Progenitor cell of endocrine pancreas (in vitro differentiated cells): ENCODE measurements around the gene OBSL1. TPM values are rescaled to one million over a fixed set of nuclear protein-coding genes. Genes with fewer than 3 reads are reported as not detected.

Source experiments
- DNase-seq: peaks from one replicate; pipeline ENCODE4 v3.0.0; 2021; ENCODE audit warnings: low spot score; ENCODE audit not compliant: unreplicated experiment
- H3K27ac Mint-ChIP-seq: 2 replicates; pipeline ENCODE4 v1.8.0; 2021; ENCODE audit warnings: mild to moderate bottlenecking, moderate library complexity, mixed read lengths
- H3K27me3 Mint-ChIP-seq: 2 replicates; pipeline ENCODE4 v1.8.0; 2021; ENCODE audit warnings: mixed read lengths
- H3K36me3 Mint-ChIP-seq: 2 replicates; pipeline ENCODE4 v1.8.0; 2022; ENCODE audit warnings: mixed read lengths; ENCODE audit not compliant: insufficient read depth
- H3K4me1 Mint-ChIP-seq: 2 replicates; pipeline ENCODE4 v1.8.0; 2021; ENCODE audit warnings: low read depth, mixed read lengths
- H3K4me3 Mint-ChIP-seq: 2 replicates; pipeline ENCODE4 v1.8.0; 2021; ENCODE audit warnings: low read depth, mild to moderate bottlenecking, moderate library complexity, mixed read lengths
- H3K9me3 Mint-ChIP-seq: 2 replicates; pipeline ENCODE4 v1.8.0; 2021; ENCODE audit warnings: low read depth, mixed read lengths
- CTCF ChIP-seq: fragments of 200-600 bp; sonication (generic); IDR thresholded peaks from one replicate; pipeline ENCODE4 v1.5.0; 2021; ENCODE audit warnings: antibody characterized with exemption, mild to moderate bottlenecking; ENCODE audit not compliant: unreplicated experiment
- total RNA-seq: library from RNA; stranded (reverse); gene quantifications from 2 replicates; pipeline ENCODE4 v1.2.1, GENCODE V29; 2021

The OBSL1 gene
- total RNA-seq, 1 donor from 2014 or later, result 198 TPM

DNA sequence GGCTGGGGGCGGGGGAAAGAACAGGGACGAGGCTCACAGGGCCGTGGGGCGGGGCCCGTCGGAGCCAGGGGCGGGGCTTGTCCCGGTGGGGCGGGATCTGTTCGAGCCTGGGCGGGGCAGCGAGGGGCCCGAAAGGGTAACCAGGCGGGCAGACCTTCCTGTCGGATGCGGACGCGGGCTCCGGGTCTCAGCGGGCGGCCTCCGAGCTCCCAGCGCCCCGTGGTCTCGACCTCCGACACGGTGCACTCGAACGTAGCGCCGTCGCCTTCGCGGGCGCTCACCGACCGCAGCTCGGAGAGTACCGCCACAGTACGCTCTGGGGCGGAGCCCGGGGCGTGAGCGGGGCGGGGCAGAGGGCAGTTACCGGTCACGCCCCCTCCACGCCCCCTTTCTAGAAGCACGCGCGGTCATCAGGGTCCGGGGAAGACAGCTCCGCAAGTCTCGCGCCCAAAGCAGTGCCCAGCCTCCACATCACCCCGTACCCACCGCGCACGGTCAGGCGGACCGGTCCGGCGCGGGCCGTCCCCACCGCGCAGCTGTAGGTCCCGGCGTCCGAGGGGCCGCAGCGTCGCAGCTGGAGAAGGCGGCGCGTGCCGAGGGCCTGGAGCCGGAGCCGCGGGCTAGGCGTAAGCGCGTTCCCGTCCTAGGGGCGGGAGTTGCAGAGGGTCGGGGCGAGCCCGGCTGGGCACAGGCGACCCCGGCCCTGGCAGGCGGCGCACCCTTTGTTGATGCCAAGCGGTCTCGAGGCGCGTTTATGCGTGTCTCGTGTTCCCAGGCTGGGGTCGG lies 18.8 kb downstream of the OBSL1 start:
- Mint-ChIP-seq H3K27me3 (peaks cover 41% of the 10 kb centered on the region), H3K36me3 (peaks cover 15% of the 10 kb centered on the region), H3K9me3 (no peaks in the 10 kb centered on the region), H3K4me1 (peaks cover 3% of the 10 kb centered on the region), H3K27ac (no peak overlapping the region), H3K4me3 (peak overlapping the region; percentile 74)
- TF ChIP-seq CTCF, result no peak
- peak; percentile 83 for DNase-seq

DNA sequence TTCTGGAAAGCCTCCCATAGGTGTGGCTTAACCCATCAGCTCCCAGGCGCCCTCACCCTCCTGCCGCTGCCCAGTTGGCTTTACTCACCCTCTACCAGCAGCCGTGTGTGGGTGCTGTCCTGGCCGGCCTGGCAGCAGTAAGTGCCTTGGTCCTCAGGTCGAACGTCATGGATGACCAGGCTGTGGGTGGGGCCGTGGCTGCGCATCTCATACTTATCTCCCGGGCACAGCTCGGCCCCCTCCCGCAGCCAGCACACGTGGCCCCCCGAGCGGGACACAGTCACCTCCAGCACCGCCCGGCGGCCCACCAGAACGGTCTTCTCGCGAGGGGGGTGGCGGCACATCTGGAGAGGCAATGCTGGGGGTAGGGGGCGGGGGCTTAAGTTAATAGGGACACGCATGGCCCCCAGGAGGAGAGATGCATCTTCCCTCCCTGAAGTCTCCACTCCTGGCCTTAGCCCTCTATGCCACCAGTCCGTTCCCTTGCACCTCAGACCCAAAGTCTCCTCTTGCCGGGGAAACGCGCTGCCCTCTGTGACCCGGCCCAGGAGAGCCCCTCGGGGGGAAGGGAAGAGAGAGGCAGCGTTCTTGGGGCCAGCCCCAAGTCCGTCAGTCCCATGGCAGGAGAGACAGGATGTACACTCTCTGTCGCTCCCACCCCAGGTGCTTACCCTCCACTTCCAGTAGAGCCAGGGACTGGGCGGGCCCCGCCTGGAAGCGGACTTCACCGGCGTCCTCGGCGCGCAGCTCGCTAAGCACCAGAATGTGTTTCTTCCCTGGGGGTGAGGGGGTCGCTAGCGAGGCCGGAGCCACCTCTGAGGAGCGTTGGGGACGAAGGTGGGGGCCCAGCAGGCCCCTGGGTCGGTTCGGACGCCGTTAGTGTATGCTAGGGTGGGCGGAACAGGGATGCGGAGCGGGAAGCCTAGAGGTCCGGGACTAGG lies 19.6 kb downstream of the OBSL1 start:
- Mint-ChIP-seq H3K4me1 (peaks cover 3% of the 10 kb centered on the region), H3K9me3 (no peaks in the 10 kb centered on the region), H3K27ac (no peak overlapping the region), H3K4me3 (peak overlapping the region; percentile 74), H3K36me3 (peaks cover 17% of the 10 kb centered on the region), H3K27me3 (peaks cover 41% of the 10 kb centered on the region)
- no peak for TF ChIP-seq CTCF
- DNase-seq, result no peak

DNA sequence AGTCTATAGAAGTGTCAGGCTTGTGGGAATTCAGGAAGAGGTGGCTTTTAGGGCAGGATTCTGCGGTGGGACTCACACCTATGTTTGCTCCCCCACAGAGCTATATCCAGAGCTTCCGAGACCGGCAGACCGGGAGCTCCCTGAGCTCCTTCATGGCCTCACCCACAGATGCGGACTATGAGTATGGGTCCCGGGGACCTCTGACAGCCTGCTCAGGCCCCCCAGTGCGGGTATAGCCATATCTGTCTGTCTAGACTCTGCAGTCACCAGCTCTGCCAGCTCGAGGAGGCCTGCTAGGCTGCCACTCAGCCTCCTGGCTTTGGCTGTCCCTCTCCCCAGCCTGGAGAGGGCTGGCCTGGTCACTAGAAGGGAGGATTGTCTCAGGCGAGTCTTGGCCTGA lies 21.7 kb downstream of the OBSL1 start:
- peaks cover 57% of the 10 kb centered on the region for H3K27me3 Mint-ChIP-seq
- H3K27ac Mint-ChIP-seq, result no peak overlapping the region
- H3K4me3 Mint-ChIP-seq, result no peak overlapping the region

DNA sequence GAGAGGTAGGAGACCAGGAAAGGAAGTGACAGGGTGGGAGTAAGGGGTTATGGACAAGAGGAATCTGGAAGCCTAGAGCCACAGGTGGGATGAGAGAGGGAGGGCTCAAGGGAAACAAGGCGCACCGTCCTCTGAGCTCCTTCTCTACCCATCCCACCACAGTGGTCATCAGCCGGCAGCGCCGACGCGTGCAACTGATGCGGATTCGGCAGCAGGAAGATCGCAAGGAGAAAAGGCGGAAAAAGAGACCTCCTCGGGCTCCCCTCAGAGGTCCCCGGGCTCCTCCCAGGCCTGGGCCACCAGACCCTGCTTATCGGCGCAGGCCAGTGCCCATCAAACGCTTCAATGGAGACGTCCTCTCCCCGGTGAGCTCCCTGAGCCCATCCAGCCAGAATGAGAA lies 22.3 kb downstream of the OBSL1 start:
- Mint-ChIP-seq H3K27me3 (peaks cover 57% of the 10 kb centered on the region), H3K36me3 (peaks cover 11% of the 10 kb centered on the region), H3K27ac (no peak overlapping the region), H3K4me3 (no peak overlapping the region), H3K4me1 (peaks cover 12% of the 10 kb centered on the region), H3K9me3 (no peaks in the 10 kb centered on the region)
- no peak for DNase-seq
- TF ChIP-seq CTCF, result no peak

More for the DNA sequence above, 21.7 kb downstream of the OBSL1 start:
- peaks cover 6% of the 10 kb centered on the region for H3K4me1 Mint-ChIP-seq
- H3K36me3 Mint-ChIP-seq, result peaks cover 14% of the 10 kb centered on the region
- no peaks in the 10 kb centered on the region for H3K9me3 Mint-ChIP-seq
- no peak for DNase-seq
- TF ChIP-seq CTCF, result no peak

DNA sequence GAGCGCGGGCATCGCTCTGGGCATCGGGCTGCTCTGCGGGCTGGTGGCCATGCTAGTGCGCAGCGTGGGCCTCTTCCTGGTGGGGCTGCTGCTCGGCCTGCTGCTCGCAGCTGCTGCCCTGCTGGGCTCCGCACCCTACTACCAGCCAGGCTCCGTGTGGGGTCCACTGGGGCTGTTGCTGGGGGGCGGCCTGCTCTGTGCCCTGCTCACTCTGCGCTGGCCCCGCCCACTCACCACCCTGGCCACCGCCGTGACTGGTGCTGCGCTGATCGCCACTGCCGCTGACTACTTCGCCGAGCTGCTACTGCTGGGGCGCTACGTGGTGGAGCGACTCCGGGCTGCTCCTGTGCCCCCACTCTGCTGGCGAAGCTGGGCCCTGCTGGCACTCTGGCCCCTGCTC lies 23.7 kb downstream of the OBSL1 start:
- Mint-ChIP-seq H3K9me3 (no peaks in the 10 kb centered on the region), H3K27me3 (peaks cover 48% of the 10 kb centered on the region), H3K4me1 (peaks cover 14% of the 10 kb centered on the region), H3K27ac (no peak overlapping the region), H3K36me3 (peaks cover 11% of the 10 kb centered on the region), H3K4me3 (no peak overlapping the region)
- no peak for DNase-seq
- TF ChIP-seq CTCF, result no peak
